ENCODE results near the gene BORCS6.

Gene BORCS6

DNA sequence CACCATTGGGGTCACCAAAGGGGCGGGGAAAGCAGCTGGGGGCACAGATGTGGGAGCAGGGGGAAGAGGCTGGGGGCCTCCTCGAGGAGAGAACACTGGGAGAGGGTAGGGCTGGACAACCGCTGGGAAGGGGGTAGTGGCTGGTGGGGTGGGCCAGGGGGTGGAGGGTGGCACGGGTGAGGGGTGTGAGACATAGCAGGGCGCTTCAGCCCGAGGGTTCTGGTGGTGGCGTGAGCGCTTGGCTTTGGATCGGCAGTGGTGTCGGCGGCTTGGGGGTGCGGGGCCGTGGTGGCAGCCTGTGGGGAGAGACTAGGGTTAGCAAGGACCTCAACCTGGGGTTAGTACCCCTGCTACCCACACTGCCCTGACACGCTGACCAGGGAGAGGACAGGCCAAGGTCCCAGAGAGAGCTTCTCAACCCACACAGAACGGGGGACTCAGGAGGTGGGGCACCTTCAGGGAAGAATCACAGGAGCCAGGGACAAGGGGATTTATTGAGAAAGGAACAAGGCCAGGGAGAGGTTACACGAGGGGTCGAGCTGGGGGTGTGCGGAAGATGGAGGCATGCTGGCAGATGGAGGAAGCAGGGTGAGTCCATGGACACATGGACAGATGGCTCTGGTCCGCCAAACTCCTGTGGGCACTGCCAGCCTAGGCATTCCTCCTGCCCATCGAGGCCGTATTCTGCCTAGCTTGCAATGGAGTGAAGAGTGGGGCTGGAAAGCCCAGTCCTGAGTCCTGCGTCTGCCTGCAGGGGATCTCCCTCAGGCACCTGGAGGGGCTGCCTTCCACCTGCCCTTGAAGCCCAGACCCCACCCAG, 46.2 kb downstream of the BORCS6 start:
- no peak for DNase-seq (ENCODE audit: low spot score in 2 of 2)
- no peaks in the 10 kb centered on the region for H3K9me3 ChIP-seq
- no peak overlapping the region for H3K4me3 ChIP-seq
- in situ Hi-C loops (cut with MboI; ENCODE audit: low sequenced_read_pairs) = no loop called here
- H3K36me3 ChIP-seq (replicated peaks) = peaks cover 68% of the 10 kb centered on the region
- H3K27me3 ChIP-seq (ENCODE audit: low read depth) = no peaks in the 10 kb centered on the region
- no peaks in the 10 kb centered on the region for H3K4me1 ChIP-seq

DNA sequence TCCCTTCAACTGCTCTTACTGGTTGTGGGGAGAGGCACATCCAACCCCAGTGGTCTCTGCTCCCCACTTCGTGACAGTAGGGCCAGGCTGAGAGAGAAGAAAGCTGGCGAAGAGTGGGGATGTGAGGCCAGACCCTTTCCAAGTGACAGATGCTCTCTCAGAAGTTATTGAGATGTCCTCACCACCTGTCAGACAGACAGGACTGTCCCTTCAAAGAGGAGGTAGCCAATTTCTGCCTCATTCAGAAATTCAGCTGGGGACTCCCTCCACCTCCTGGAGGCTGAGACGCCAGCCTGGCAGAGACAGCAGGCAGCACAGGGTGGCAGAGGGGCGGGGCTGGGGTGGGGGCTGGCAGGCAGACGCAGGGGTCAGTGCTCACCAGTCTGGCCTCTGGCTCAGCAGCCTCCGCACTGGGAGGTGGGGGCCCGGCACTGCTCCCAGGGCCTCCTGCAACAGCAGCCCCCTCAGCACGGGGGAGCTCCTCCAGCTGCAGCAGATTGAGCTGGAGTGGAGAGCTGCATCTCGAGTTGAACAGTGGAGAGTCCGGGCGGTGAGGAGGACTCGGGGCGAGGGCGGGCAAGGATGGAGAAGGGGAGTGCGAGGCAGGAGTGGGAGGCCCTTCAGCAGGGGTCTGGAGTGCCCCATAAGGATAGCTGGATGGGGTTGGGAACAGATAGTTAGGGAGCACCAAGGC, 46.9 kb downstream of the BORCS6 start:
- DNase-seq (ENCODE audit: low spot score in 2 of 2) = no peak
- Histone ChIP-seq H3K9me3 (no peaks in the 10 kb centered on the region), H3K4me1 (peaks cover 4% of the 10 kb centered on the region), H3K36me3 (replicated peaks) (peaks cover 61% of the 10 kb centered on the region), H3K27me3 (ENCODE audit: low read depth) (no peaks in the 10 kb centered on the region), H3K4me3 (no peak overlapping the region)
- in situ Hi-C loops (cut with MboI; ENCODE audit: low sequenced_read_pairs) = no loop called here

DNA sequence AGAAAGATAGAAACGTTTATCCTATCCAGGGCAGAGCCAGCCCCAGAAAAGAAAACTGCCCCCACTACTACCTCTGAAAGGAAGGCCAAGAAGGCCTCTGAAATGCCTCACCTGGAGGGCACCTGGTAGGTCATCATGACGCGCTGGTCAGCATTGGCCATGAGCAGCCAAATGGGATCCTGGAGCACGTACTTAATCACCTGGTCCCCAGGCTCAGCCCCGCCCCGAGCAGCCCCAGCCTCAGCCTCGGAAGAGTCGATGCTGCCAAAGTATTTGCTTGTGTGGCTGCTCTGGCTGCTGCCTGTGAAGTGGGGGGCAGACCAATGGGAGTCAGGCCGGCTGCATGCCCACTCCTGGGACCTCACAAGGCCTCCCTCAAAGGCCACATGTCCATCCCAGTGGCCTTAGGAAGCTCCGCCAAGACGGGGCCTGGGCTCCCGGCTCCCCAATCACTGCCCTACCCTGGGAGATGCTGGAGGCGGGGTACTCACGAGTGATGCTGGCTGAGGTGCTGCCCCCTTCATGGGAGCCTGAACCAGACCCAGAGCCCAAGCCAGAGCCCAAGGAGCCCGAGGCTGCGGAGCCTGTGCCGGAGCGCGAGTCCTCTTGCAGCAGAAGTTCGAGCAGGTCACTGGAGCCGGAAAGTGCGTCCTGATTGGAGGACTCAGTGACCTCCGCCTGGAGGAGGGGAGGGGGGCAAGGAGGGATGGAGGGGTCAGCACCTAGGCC, 47.7 kb downstream of the BORCS6 start:
- Histone ChIP-seq H3K4me3 (no peak overlapping the region), H3K36me3 (replicated peaks) (peaks cover 54% of the 10 kb centered on the region), H3K27me3 (ENCODE audit: low read depth) (no peaks in the 10 kb centered on the region), H3K4me1 (peaks cover 9% of the 10 kb centered on the region), H3K9me3 (no peaks in the 10 kb centered on the region)
- in situ Hi-C loops (cut with MboI; ENCODE audit: low sequenced_read_pairs) = no loop called here
- DNase-seq (ENCODE audit: low spot score in 2 of 2) = no peak

DNA sequence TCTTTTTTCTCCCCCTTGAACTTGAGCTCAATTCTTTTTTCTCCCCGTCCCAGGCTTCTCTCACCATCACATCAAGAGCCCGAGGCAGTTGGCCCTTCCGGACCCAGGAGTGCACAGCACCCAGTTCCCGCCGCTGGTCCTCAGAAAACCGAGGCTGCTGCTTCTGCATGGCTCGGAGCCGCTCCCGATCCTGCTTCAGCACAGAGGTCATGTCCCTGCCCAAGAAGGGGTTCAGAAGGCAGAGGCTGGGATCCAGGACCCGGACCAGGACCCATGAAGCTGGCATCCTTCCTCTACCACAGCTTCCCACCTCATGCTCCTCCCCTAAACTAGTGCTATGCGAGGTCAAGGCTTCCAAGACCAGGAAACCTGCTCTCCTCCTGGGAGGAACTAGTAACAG, 48.2 kb downstream of the BORCS6 start:
- Histone ChIP-seq H3K36me3 (replicated peaks) (peaks cover 49% of the 10 kb centered on the region), H3K27me3 (ENCODE audit: low read depth) (no peaks in the 10 kb centered on the region), H3K4me3 (no peak overlapping the region), H3K4me1 (peaks cover 9% of the 10 kb centered on the region), H3K9me3 (no peaks in the 10 kb centered on the region)
- in situ Hi-C loops (cut with MboI; ENCODE audit: low sequenced_read_pairs) = no loop called here
- DNase-seq (ENCODE audit: low spot score in 2 of 2) = no peak

DNA sequence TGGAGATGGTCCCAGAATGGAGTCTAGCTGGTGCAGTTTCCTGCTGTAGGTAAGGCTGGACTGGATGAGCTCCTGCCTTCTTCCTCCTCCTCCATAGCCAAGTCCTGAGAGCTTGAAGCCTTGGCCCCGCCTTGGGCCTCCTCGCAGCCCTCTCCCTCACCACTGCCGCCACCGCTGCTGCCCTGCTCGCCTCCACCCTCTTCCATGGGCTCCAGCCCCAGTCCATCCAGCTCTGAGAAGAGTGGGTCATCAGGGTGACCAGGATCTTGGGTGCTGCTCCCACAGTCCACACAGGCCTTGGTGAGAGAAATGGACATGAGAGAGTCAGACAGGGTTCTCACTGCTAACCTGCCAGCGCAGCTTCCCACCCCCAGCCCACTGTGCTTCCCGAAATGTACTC, 48.9 kb downstream of the BORCS6 start:
- H3K4me1 ChIP-seq = peaks cover 9% of the 10 kb centered on the region
- no peak for DNase-seq (ENCODE audit: low spot score in 2 of 2)
- in situ Hi-C loops (cut with MboI; ENCODE audit: low sequenced_read_pairs) = no loop called here

DNA sequence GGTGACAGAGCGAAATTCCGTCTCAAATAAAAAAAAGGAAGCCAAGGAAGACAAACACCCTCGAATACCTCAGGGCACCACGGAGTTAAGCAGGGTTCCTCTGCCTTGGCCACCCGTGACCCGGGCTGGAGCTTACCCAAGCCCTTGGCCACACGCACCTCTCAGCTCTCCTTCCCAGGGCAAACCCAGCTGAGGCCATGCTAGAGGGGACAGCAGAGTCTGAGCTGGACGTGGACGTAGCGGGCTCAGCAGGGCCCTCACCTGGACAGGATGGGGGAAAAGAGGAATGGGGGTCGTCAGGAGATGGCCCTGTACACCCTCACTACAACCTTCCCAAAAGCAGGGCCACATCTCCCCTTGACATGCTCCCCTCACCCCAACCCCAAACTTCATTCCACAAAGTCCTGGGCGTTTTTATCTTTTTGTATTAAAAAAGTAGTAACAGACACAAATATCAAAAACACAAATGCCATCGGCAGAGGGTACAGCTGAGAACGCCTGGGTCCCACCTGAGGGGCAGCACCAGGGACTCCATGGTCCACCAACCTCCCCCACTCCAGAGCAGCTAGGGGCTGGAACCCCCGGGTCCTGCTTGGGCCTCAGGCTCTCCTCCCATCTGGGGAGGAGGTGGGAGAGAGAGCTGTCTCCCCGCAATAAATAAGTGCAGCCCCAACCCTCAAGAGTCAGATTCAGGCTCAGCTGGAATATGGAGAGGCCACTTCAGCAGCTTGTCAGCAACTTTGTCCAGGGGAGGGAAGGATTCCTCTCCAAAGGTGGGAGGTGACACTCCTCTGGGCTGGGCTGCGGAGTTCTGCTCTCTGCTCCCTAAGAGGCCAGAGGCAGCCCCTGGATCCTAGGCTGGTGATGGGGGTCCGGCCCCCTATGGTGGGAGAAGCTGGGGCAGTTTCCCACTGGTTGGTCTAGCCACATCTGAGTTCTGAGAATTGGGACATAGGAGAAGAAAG, 49.6 kb downstream of the BORCS6 start:
- no peak overlapping the region for H3K4me3 ChIP-seq
- no peaks in the 10 kb centered on the region for H3K9me3 ChIP-seq
- H3K36me3 ChIP-seq (replicated peaks) = peaks cover 38% of the 10 kb centered on the region
- DNase-seq (ENCODE audit: low spot score in 2 of 2) = no peak
- peaks cover 9% of the 10 kb centered on the region for H3K4me1 ChIP-seq
- no peaks in the 10 kb centered on the region for H3K27me3 ChIP-seq (ENCODE audit: low read depth)
- in situ Hi-C loops (cut with MboI; ENCODE audit: low sequenced_read_pairs) = no loop called here

More for the DNA sequence above, 48.9 kb downstream of the BORCS6 start:
- Histone ChIP-seq H3K27me3 (ENCODE audit: low read depth) (no peaks in the 10 kb centered on the region), H3K9me3 (no peaks in the 10 kb centered on the region), H3K36me3 (replicated peaks) (peaks cover 43% of the 10 kb centered on the region), H3K4me3 (no peak overlapping the region)

DNA sequence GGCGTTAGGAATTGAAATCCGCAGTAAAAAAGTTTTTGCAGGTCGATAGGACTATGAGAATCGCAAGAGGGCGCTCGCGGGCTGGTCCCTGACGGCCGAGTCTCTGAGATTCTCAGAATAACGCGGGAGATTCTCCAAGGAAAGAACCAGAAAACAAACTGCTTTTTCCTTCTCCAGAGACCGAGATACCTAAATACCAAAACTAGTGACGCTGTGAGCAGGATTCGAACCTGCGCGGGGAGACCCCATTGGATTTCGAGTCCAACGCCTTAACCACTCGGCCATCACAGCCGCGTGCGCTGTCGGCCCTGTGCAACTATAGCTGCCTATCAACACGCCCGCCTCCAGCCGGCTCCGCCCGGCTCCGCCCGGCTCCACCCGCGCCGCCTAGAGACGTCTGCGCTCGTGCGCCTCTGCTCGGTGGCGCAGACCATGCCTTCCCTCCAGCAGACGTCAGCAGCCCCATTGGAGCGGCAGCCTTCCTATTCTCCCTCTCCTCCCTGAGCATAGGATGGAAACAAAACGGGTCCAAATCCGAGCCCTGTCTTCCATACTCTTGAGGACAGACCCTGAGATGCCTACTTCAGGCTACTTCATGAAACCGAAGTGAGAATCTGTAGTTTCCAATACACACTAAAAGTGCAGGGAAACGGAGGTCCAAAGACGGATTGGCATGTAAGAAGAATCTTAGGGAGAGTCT, 51.2 kb downstream of the BORCS6 start:
- Histone ChIP-seq H3K27me3 (ENCODE audit: low read depth) (no peaks in the 10 kb centered on the region), H3K9me3 (no peaks in the 10 kb centered on the region), H3K4me1 (peaks cover 13% of the 10 kb centered on the region), H3K4me3 (peak overlapping the region; percentile 43), H3K36me3 (replicated peaks) (peaks cover 29% of the 10 kb centered on the region)
- DNase-seq (ENCODE audit: low spot score in 2 of 2) = peak; percentile 97
- in situ Hi-C loops (cut with MboI; ENCODE audit: low sequenced_read_pairs) = no loop called here

DNA sequence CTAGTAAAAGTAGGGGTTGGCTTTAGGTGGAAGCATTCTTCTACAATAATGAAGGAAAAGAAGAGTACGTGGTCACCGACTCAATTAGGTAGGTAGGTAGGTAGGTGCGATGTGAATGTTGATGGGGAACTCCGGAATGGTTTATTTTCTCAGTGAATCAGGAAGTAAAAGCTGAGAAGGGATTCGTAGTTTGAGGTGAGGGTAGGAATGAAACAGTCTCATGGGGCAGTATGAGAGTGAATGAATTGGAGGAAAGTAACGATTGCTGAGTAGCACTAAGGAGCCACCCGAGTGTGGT, 51.7 kb downstream of the BORCS6 start:
- in situ Hi-C loops (cut with MboI; ENCODE audit: low sequenced_read_pairs) = no loop called here
- H3K36me3 ChIP-seq (replicated peaks) = peaks cover 27% of the 10 kb centered on the region
- H3K4me1 ChIP-seq = peaks cover 16% of the 10 kb centered on the region
- H3K4me3 ChIP-seq = peak overlapping the region; percentile 43
- H3K27me3 ChIP-seq (ENCODE audit: low read depth) = no peaks in the 10 kb centered on the region
- DNase-seq (ENCODE audit: low spot score in 2 of 2) = no peak
- H3K9me3 ChIP-seq = no peaks in the 10 kb centered on the region
